Measurements from ENCODE around the gene RAB11FIP2.

Gene RAB11FIP2

DNA sequence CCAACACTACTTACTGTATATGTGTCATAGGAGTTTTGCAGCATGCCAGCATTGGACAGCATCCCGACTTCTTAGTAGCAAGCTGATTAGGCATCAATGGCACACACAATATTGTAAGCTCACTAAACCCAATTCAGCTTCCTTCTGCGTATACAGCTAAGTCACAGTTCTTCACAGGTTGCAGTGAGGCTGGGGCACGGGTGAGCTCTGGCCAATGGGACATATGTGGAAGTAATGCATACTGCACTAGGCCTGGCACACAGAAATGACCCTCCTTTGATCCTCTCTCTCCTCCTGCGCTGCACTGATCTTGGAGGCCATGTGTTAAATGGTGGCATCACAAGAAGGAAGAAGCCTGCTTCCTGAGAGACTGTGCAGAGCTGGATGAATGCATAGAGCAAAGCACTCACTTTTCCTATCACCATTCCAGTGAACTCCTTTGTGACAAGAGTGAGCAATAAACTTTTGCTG is 11.9 kb downstream of the RAB11FIP2 start:
- no peak for DNase-seq

- DNase-seq: no peak
Measured at GRCh38 chr10:118033905-118034304, 12.8 kb downstream of the RAB11FIP2 start.

DNA sequence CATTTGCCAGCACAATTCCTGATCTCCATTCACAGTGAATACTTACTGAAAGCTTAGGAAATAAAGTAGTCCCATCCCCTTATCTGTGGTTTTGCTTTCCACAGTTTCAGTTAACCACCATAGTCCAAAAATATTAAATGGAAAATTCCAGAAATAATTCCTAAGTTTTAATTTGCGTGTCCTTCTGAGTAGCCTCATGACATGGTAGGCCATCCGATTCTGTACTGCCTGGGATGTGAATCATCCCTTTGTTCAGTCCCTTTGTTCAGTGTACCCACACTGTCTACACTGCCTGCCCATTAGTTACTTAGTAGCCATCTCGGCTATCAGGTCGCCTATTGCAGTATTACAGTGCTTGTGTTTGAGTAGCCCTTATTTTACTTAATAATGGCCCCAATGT is 14.2 kb downstream of the RAB11FIP2 start:
- no peak for DNase-seq

DNA sequence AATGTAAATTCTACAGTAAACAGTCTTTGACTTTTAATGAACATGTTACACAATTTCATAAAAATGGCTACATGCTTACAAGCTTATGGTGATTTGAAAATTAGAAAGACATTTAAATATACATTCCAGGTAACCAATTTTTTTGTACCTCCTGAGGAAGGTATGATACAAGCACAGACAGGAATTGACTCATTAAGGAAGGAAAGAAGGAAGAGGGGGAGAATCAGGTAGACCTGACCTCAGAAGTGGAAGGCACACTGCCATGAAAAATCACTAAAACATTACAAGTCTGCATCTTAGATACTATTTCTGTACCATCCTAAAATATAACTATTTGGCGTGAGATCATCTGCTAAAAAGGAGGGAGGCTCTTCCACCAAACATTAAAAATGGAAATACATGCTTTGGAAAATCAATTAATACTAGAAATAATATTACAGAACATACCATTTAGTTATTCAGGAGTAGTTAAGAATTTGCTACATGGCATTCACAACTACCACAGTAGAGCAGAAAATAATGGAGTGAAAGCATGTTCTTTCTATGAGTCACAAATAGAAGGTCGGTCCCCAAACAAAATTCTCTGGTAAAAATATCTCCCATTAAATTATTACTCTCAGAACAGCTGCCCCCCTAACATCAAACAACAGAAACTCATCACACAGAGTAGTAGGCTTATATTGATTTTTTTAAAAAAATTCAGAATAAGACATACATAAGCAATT is 15.2 kb downstream of the RAB11FIP2 start:
- DNase-seq: no peak

- DNase-seq: no peak
Measured at GRCh38 chr10:118028619-118029018, 18.1 kb downstream of the RAB11FIP2 start.

DNA sequence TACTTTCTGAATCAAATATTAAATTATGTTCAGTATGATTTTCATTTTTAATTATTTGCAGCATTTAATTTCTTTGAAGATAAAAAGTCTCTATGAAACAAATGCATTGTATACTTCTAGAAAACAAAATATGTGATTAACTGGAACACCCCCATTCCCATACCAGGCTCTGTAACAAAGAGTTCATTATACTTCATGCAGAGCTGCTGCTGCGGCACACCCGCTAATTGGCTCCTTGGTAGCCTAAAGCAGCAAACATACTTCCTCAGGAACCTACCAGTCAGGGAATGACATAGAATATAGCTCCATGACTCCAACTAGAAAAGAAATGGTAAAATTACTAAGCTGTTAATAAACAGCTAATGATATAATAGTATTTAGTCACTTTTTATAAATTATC is 19.3 kb downstream of the RAB11FIP2 start:
- DNase-seq: peak in 1 of 2 experiments; percentile 18

GRCh38 chr10:118026936-118027335 is 19.8 kb downstream of the RAB11FIP2 start:
- DNase-seq: no peak

DNA sequence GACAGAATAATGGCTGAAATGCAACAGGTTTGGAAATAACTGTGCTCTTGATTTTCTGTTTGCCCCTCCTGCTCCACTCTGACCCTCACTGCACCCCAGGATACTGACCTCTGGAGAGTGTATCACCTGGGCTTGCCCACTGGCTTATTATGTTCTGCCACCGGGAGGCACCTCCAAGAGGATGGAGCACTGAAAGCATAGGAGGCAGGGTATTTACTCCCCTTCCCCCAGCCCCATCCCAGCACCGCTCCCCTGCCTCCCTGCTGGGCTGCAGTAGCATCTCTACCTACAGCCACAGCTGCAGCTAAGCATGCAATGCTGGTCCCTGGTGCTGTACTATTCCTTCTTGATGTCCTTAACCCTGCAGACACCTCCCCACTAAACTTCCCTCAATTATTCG is 26.4 kb downstream of the RAB11FIP2 start:
- no peak for DNase-seq

DNA sequence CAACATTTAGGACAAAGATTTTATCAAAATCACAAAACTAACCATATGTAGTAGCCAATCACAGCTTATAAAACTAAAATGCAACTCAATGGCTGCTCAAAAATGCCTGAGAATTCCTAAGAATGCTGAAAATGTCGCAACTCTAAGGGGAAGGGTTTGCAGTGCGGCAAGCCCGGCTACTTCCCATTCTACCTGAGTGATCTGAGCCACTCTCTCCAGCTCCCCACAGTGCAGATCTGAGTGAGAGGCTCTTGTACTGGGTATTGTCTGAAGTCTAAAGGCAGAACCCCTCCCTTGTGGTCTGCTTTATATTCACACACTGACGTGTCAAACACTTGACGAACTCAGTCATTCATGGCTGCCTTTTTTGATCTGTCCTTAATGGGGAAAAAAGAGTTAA is 28.9 kb downstream of the RAB11FIP2 start:
- no peak for DNase-seq

GRCh38 chr10:118017071-118017740 is 29.5 kb downstream of the RAB11FIP2 start:
- DNase-seq: no peak

- no peak for DNase-seq
Measured at GRCh38 chr10:118012952-118013525, 33.7 kb downstream of the RAB11FIP2 start.

DNA sequence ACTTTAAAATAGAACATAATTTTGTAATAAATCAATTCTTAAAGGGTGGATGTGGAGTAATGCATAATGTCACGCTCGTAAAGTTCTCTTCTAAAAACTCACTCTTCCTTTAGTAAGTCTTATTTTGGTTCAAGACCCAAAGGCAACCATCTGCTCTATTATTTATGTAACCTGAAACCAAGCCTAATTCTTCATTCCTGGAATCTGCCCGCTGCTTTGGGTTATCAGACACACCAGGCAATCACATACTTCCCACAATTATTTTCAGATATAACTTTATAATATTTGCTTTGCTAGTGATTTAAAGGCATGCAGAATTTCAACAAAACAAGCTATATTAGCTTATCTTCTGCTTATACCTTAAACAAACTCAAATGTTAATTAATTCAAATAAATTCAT is 39.0 kb downstream of the RAB11FIP2 start:
- DNase-seq: no peak

- DNase-seq: no peak
Measured at GRCh38 chr10:118003126-118003525, 43.6 kb downstream of the RAB11FIP2 start.

GRCh38 chr10:118002581-118002980 is 44.2 kb downstream of the RAB11FIP2 start:
- no peak for DNase-seq

GRCh38 chr10:117997673-117998072 is 49.1 kb downstream of the RAB11FIP2 start:
- DNase-seq: no peak

DNA sequence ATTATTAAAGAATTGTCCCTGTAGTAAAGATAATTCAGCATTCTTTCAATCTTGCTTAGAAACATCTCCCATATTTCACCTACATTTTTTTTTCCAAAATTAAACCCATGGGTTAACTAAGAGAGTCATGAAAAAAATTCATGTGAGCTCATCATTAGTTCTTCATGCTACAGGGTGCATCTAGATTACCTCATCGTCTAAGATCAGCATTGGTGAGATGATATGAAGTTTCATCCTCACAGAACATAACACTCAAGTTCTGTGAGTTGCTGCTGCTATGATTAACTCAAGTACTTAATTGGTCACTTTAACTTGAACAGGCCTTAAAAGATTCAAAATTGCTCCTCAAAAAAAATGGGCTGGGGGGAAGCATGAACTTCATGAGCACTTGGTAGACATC is 50.0 kb downstream of the RAB11FIP2 start:
- no peak for DNase-seq

DNA sequence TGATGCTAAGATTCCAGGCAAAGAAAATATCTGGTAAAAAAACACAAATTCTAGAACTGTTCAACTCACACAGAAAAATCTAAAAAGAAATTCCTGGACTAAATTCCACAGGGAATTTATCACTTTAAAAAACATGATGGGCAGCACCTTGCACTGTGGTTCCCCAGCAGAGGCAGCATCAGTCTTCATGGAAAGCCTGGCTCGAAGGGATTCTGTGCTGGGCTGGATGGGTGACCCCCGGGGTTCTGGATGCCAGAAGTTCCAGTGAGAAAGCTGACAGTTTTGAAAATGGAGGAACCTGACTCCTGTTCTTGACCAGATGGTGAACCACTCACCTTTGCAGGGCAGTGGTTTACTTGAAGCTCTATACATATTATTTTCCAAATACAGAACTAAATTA is 52.0 kb downstream of the RAB11FIP2 start:
- no peak for DNase-seq

DNA sequence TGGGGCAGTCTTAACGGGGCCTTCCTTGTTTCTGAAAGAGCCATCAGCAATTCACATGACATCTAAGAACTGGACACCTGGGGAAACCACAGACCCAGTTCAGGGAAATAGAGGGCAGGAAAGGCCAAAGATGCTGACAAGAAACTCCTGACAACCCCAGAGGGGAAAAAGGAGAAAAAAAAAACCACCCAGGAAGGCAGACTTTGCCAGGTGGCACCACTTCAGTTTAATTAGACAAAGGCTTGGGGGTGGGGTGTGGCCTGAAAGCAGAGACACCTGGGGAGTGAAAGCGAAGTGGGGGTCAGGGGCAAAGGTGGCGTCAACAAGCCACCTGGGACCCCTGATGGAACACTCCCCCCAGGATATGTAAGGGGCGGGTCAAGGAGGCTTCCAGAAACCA is 53.6 kb downstream of the RAB11FIP2 start:
- no peak for DNase-seq

DNA sequence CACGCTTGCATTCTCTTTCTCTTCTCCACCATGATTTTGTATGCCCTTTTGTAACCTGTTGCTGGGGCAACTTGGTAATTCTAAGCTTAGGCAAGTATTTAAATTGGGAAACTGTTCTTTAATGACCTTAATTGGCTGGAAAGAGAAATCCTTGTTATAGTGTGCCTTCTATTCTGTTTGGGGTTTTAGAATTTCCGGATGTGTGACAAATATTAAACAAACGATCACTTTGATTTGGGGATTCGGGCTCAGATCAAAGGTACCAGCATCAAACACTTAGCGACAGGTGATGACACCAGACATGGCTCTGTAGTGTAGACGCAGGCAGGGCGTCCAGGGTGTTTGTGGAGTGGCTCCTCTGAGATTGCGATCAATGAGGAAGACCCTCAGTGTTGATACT is 55.0 kb downstream of the RAB11FIP2 start:
- no peak for DNase-seq

DNA sequence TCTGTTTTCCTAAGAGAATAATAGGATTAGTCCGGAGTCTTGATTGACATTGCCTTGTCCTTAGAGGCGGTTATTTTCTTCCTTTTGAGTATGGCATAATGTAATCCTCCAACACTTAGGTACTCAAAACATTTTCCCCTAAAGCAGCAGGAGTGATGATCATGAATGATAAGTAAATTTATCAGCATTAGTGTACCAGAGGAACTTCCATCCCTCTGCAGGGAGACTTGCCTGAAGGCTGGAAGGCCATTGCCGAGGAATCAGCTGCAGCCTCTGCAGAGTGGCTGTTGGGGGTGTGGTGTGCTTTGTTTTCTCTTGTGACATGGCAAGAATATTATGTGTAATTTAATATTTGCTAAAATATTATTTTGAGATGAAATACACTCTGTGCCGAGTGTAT is 56.8 kb downstream of the RAB11FIP2 start:
- no peak for DNase-seq

GRCh38 chr10:117988814-117989213 is 57.9 kb downstream of the RAB11FIP2 start:
- DNase-seq: peak in 1 of 2 experiments; percentile 39

DNA sequence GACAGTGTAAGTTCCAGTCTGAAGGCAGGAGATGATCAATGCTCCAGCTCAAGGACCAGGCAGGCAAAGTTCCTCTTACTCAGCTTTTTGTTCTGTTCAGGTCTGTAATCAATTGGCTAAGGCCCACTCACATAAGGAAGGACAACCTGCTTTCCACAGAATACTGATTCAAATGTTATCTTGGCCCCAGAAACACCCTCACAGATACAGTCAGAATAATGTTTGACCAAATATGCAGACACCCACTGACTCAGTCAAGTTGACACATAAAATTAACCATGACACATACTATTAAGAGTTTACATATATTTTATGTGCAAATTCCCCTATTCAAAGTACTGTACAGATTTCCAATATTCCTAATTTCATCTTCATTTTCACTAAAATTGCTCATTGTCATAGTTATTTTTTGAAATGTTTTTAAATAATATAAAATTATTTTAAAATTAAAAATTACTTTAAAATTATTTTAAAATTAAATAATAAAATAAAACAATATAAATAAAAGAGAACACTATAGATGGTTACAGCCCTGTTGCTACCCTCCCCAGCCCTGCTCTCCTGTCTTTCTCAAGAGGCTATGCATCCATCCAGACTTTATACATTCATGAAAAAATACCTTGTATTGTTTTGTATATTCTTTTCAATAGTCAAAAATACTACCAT is 59.4 kb downstream of the RAB11FIP2 start:
- no peak for DNase-seq

DNA sequence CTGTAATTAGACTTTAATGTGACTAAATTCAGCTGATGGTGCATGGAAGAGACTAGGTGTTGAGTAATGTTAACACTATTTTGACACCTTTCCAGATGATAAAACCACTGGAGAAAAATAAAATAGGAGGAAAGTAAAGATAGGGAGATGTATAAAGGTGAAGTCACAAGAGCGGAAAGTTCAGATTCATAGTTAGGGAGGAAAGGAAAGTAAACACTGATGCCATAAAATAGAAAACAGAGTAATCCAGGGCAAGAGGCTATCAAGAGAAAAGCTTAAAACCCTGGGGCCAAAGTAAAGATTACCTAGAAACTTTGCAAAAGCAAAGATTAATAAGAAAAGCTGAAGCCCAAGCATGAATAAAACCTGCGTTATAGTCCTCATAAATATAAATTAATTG is 62.8 kb downstream of the RAB11FIP2 start:
- DNase-seq: no peak

All from NCI-H526 (cell line).